GM10248 (cell line): ENCODE data around the gene ELP4.
A peak's percentile ranks its signal among the peaks of the same experiment; 100 is the strongest.

Experiments used
- CTCF ChIA-PET: fragments of 300-600 bp; sonication (Branson Sonifier 250); formaldehyde crosslinking; extraction: SDS; loops from one replicate; lab custom pipeline; 2021; ENCODE audit warnings: antibody characterized with exemption; lab: Yijun Ruan, JAX
- POLR2A ChIA-PET: fragments of 350-650 bp; sonication (Branson Sonifier 250); formaldehyde crosslinking; extraction: SDS; loops from one replicate; lab custom pipeline; 2020; ENCODE audit warnings: antibody characterized with exemption; lab: Yijun Ruan, JAX
- DNase-seq: peaks from one replicate; pipeline ENCODE4 v3.0.0; 2012; ENCODE audit errors: extremely low spot score
- TF ChIP-seq, protein P1 (sequence below): IDR thresholded peaks from 2 replicates; pipeline ENCODE4 v1.5.1; 2012; ENCODE audit warnings: mild to moderate bottlenecking, low read depth; ENCODE audit errors: extremely low read depth, missing control alignments, control extremely low read depth

ELP4 gene

DNA sequence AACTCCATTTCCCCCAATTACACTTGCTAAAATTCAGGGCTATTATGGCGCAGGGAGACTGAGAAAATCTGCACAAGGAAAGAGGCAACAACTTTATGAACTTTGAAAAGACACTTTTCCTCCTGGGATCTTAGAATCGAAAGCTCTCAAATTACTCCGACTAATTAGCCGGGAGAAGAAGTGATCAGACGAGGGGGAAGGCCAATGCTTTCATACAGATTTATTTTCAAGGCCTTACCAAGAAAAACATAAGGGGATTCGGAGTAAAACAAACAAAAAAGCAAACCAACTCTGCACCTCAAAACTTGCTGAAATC, 299.9 kb downstream of the ELP4 start:
- ChIA-PET CTCF (interaction anchor here (1.1 to 2.5 kb wide), 2 partner anchors 10 kb away, joined by 3 to 5 read pairs; no protein-coding TSS in a partner anchor), POLR2A (no interaction called here)
- TF ChIP-seq, protein P1, sequence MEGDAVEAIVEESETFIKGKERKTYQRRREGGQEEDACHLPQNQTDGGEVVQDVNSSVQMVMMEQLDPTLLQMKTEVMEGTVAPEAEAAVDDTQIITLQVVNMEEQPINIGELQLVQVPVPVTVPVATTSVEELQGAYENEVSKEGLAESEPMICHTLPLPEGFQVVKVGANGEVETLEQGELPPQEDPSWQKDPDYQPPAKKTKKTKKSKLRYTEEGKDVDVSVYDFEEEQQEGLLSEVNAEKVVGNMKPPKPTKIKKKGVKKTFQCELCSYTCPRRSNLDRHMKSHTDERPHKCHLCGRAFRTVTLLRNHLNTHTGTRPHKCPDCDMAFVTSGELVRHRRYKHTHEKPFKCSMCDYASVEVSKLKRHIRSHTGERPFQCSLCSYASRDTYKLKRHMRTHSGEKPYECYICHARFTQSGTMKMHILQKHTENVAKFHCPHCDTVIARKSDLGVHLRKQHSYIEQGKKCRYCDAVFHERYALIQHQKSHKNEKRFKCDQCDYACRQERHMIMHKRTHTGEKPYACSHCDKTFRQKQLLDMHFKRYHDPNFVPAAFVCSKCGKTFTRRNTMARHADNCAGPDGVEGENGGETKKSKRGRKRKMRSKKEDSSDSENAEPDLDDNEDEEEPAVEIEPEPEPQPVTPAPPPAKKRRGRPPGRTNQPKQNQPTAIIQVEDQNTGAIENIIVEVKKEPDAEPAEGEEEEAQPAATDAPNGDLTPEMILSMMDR, result no peak
- DNase-seq, result no peak

DNA sequence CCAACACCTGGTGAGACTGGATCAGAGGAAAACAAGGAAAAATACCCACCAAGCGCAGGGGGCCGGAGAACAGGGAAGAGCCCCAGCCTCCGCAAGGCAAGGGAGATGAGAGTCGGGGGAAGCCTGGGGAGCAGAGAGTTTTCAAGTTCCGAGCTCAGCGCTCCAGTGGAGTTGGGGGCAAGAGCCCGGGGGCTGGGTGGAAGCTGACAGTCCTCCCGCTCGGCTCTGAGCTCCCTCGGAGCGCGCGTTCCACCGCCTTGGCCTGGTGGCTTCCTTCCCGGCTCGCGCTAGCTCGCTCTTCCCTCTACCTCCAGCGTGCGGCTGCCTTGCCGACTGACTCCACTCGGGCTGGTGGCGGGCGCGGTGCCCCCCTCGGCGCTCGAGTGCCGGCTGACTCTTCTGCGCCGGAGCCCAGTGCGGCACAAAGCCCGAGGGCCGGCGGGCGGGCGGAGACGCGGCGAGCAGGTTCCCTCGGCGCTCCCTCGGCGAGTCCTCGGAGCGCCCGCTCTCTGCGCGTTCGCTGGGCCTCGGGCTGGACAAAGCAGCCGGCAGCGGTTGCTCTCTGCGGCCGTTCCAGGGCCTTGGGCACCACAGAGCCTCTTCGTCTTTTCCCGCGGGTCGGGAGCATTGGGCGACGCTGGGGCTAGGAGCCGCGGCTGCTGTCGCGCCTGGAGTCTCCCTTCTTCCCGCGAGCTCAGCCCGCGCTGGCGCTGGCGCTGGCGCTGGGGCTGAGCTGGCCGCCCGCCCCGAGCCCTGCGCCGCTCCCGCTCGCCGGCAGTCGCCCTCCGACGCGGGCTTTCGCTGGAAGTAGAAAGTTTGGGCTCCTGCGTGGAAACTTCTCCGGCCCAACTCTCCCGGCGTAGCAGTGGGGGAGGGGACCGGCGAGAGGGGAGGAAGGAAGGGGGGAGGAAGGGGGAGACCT, 300.6 kb downstream of the ELP4 start:
- DNase-seq, result peak; percentile 24
- POLR2A ChIA-PET, result no interaction called here
- TF ChIP-seq, protein P1, result no peak
- CTCF ChIA-PET, result interaction anchor here (0.9 to 2.5 kb wide), 4 partner anchors 9 to 197 kb away, joined by 3 to 5 read pairs (median 3); no protein-coding TSS in a partner anchor

DNA sequence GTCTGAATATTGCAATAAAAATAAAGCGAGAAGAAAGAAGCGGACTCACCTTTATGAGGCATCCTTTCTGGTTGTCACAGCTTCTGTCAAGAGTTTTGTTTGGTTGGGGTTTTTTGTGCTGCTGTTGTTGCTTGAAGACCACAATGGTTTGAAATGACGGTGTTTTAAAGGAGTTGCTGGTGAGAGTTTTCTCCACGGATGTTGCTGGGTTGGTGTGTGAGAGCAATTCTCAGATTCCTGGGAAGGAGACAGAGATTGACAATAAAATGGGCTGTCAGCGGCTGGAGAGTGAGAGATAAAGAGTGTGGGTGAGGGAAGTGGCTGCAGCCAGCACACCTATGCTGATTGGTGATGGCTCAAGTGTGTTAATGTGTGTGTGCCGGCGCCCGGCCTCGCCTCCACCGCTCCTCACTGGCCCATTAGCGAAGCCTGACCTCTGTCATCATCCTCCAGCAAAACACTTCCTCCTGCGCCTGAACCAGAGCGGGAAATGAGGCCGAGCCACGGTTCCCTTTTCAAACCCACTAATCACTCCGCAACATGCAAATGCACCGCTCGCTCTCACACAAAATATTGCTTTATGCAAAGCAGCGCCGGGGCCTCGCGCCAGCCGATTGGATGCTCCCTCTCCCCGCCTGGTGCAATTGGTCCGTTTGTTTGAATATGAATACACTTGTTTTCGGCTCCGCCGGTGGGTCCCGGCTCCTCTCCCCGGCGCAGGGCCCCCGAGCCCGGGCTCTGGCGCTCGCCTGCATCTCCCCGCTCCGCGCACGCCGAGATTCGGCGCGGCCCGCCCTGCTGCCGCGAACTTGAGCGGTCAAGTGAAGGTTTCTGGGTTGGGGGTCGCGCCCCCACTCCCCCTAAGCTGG, 301.4 kb downstream of the ELP4 start, which contains the start of gene PAX6:
TSS of gene PAX6 (minus strand) at position 544 of the 869 bp plus-strand sequence. CDS start 4,911 bp downstream, outside the sequence.
- ChIA-PET POLR2A (no interaction called here), CTCF (interaction anchor here (0.9 to 2.5 kb wide), 4 partner anchors 9 to 196 kb away, joined by 3 to 5 read pairs (median 3); no protein-coding TSS in a partner anchor)
- TF ChIP-seq, protein P1, result no peak
- peak; percentile 72 for DNase-seq

DNA sequence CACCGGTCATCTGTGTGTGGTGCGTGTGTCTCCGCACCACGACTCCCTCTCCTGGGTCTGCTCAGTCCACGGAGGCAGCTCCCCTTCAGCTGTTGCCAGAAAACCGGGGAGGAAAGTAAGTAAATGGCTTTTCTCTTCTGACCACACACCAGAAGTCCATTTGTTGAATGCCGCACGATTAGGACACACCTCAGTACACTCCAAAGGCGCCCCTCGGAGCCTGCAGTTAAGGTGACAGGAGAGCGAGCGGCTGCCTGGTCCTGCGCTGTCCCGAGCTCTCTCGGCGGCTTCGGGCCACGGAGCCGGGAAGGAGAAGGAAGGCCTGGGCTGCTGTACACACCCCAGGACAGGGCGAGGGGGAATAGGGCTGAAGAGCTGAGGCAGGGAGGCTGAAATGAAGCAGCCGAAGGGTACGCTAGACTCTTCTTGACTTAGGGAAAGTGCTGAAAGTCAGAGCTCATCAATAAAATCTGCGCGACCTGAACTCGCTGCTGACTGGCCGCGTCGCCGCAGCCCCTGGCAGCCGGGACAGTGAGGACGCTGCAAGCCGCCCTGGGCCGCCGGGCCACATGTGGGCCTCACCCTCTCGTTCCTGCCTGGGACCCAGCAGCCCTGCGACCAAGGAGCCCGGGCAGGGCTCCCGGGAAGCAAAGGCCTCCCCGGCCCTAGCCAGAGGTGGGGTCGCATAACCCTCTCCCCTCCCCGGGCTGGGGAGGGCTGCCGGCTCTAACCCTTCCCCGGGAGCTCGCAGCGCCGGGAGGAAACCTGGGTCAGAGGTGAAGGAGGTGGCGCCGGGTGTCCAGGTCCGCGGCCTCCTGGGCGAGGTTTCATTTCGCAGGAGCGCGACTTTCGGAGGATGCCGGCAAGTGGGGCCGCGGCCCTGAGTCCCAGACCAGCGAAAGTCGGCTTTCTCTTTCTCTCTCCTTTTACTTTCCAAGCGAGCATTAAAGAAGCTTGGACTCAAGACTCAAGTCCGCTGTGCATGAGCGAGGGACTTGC, 303.1 kb downstream of the ELP4 start:
- TF ChIP-seq, protein P1, result no peak
- ChIA-PET POLR2A (no interaction called here), CTCF (interaction anchor here (0.9 to 1.6 kb wide), 4 partner anchors 14 to 145 kb away, joined by 3 to 6 read pairs (median 3); no protein-coding TSS in a partner anchor)
- peak; percentile 50 for DNase-seq

DNA sequence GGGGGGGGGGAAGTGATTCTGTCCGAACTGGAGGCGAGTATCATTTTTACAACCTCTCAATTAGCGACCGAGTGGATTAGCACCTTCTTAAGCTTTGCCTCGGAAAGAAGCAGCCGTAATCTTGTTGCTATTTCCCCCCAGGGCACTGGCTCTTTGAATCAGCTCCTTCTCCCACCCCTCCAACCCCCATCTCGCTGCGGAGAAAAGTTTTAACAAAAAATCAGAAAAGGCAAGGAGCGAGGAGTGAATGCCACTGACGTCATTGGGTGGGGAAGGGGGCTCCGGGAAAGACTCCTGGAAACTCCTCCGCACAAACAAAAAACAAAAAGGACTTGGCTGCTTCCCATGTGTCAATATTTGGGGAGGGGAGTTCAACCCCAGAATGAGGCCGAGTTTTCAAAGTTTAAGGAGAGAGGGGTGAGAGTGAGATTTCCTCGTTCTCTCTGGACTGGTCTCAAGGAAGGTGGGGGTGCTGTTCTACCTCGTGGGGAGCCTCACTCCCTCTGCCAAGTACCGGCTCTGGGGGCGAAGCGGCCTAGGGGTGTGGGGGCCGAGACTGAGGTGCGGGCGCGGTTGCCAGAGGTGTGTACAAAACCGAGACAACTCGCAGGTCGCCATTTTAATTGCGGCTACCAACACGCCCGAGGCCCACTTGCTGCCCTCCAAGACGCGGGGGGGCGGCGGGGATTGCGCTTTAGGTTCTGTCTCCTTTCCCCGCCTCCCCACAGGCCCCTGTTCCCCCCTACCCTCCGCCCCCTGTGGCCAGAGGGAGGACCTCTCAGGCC, 304.0 kb downstream of the ELP4 start:
- peak; percentile 22 for DNase-seq
- TF ChIP-seq, protein P1, result no peak
- ChIA-PET POLR2A (no interaction called here), CTCF (interaction anchor here (1.1 kb wide), 1 partner anchor 58 kb away, joined by 3 read pairs; no protein-coding TSS in a partner anchor)
